Neural cell (in vitro differentiated cells): ENCODE measurements around the gene EIF2B1. TPM values are rescaled to one million over a fixed set of nuclear protein-coding genes. Genes with fewer than 3 reads are reported as not detected.

Experiments used
- H2AFZ ChIP-seq: fragments of 200-600, 300-800 bp; sonication (generic), shearing (Covaris generic); 2 replicates; pipeline ENCODE4 v1.6.0; 2014; ENCODE audit warnings: low read depth, mild to moderate bottlenecking, antibody characterized with exemption, low read length, moderate library complexity
- H3F3A ChIP-seq: fragments of 200-600 bp; shearing (Covaris generic); 2 replicates; pipeline ENCODE4 v1.6.1; 2016; ENCODE audit warnings: mild to moderate bottlenecking, moderate library complexity, mixed read lengths, antibody characterized with exemption, low read length; ENCODE audit not compliant: insufficient read depth, poor library complexity, severe bottlenecking
- H3K27ac ChIP-seq: fragments of 200-600, 300-800 bp; sonication (generic), shearing (Covaris generic); 2 replicates; pipeline ENCODE4 v1.5.1; 2014; ENCODE audit warnings: mild to moderate bottlenecking, low read length, moderate library complexity
- H3K27me3 ChIP-seq: fragments of 300-800, 200-600 bp; sonication (generic), shearing (Covaris generic); 2 replicates; pipeline ENCODE4 v1.6.0; 2014; ENCODE audit warnings: mild to moderate bottlenecking, low read depth, low read length, moderate library complexity; ENCODE audit not compliant: insufficient read depth
- H3K36me3 ChIP-seq: fragments of 300-800, 200-600 bp; sonication (generic), shearing (Covaris generic); 2 replicates; pipeline ENCODE4 v1.5.1; 2014; ENCODE audit warnings: mild to moderate bottlenecking, antibody characterized with exemption, low read length, moderate library complexity; ENCODE audit not compliant: insufficient read depth
- H3K4me2 ChIP-seq: fragments of 300-800, 200-600 bp; sonication (generic), shearing (Covaris generic); 2 replicates; pipeline ENCODE4 v1.6.0; 2014; ENCODE audit warnings: mild to moderate bottlenecking, low read length
- H3K4me3 ChIP-seq: fragments of 300-800, 200-600 bp; sonication (generic), shearing (Covaris generic); 2 replicates; pipeline ENCODE4 v1.5.1; 2014; ENCODE audit warnings: mild to moderate bottlenecking, low read length, moderate library complexity
- H3K79me2 ChIP-seq: fragments of 200-600 bp; shearing (Covaris generic); replicated peaks from 2 replicates; pipeline ENCODE4 v1.6.0; 2014; ENCODE audit warnings: mild to moderate bottlenecking, low read length, moderate library complexity; ENCODE audit not compliant: insufficient read depth
- H3K9ac ChIP-seq: fragments of 300-800, 200-600 bp; sonication (generic), shearing (Covaris generic); 2 replicates; pipeline ENCODE4 v1.6.1; 2016; ENCODE audit warnings: mild to moderate bottlenecking, low read length, mixed read lengths
- H3K9me2 ChIP-seq: fragments of 200-600 bp; shearing (Covaris generic); 2 replicates; pipeline ENCODE4 v1.6.1; 2016; ENCODE audit warnings: mild to moderate bottlenecking, low read length, mixed read lengths; ENCODE audit not compliant: insufficient read depth
- H3K9me3 ChIP-seq: fragments of 200-600, 300-800 bp; sonication (generic), shearing (Covaris generic); 2 replicates; pipeline ENCODE4 v1.6.1; 2016; ENCODE audit warnings: mild to moderate bottlenecking, mixed run types, low read length, moderate library complexity, mixed read lengths
- H4K20me1 ChIP-seq: fragments of 200-600 bp; shearing (Covaris generic); 2 replicates; pipeline ENCODE4 v1.6.1; 2016; ENCODE audit warnings: mild to moderate bottlenecking, mixed run types; ENCODE audit not compliant: insufficient read depth
- EP300 ChIP-seq: fragments of 450-650 bp; conservative IDR thresholded peaks from 2 replicates; pipeline ENCODE4 v1.6.1; 2014; ENCODE audit warnings: antibody characterized with exemption, mild to moderate bottlenecking, moderate library complexity; ENCODE audit not compliant: poor library complexity, severe bottlenecking
- EZH2 ChIP-seq: fragments of 200-600, 300-800 bp; shearing (Covaris generic), sonication (generic); IDR thresholded peaks from 2 replicates; pipeline ENCODE4 v1.6.1; 2014; ENCODE audit warnings: antibody characterized with exemption, low read length, borderline replicate concordance, mild to moderate bottlenecking; ENCODE audit not compliant: insufficient read depth, poor library complexity, severe bottlenecking
- MXI1 ChIP-seq: fragments of 450-650 bp; conservative IDR thresholded peaks from 2 replicates; pipeline ENCODE4 v1.6.1; 2014; ENCODE audit warnings: antibody characterized with exemption, mild to moderate bottlenecking; ENCODE audit not compliant: poor library complexity, severe bottlenecking
- POLR2AphosphoS5 ChIP-seq: IDR thresholded peaks from 2 replicates; pipeline ENCODE4 v1.6.1; 2012
- RAD21 ChIP-seq: fragments of 450-650 bp; conservative IDR thresholded peaks from 2 replicates; pipeline ENCODE4 v1.6.1; 2014; ENCODE audit warnings: antibody characterized with exemption, mild to moderate bottlenecking, moderate library complexity
- REST ChIP-seq: IDR thresholded peaks from 2 replicates; pipeline ENCODE4 v1.6.1; 2012; ENCODE audit warnings: borderline replicate concordance
- SMC3 ChIP-seq: fragments of 450-650 bp; conservative IDR thresholded peaks from 2 replicates; pipeline ENCODE4 v1.6.1; 2014; ENCODE audit warnings: antibody characterized with exemption, mild to moderate bottlenecking, moderate library complexity; ENCODE audit not compliant: poor library complexity
- TAF1 ChIP-seq: IDR thresholded peaks from 2 replicates; pipeline ENCODE4 v1.6.1; 2012; ENCODE audit warnings: low read depth
- polyA plus RNA-seq: library from polyadenylated mRNA; depleted of rRNA; stranded (reverse); fragments of >200 nt; gene quantifications from 2 replicates; pipeline ENCODE4 v1.2.3, GENCODE V29; 2014
- small RNA-seq, 3 experiments: library from RNA; depleted of rRNA; stranded (forward); fragments of <200 nt; gene quantifications; one replicate each; pipeline ENCODE3, GENCODE V24; 2012
- TF ChIP-seq, protein P1 (sequence below): fragments of 450-650 bp; IDR thresholded peaks from 2 replicates; pipeline ENCODE4 v1.5.1; 2014; ENCODE audit warnings: antibody characterized with exemption, mild to moderate bottlenecking, moderate library complexity; ENCODE audit not compliant: poor library complexity, severe bottlenecking

The EIF2B1 gene
- polyA plus RNA-seq, 1 donor from 2014 or later: 59.9 TPM

- Histone ChIP-seq H3K4me2 (no peak overlapping the region), H3K27ac (no peak overlapping the region), H4K20me1 (no peaks in the 10 kb centered on the region), H3K9me2 (no peaks in the 10 kb centered on the region), H3K79me2 (no peaks in the 10 kb centered on the region), H3K4me3 (peak overlapping the region; percentile 23), H3F3A (no peaks in the 10 kb centered on the region), H3K36me3 (no peaks in the 10 kb centered on the region), H3K9me3 (no peaks in the 10 kb centered on the region), H2AFZ (no peak overlapping the region), H3K27me3 (no peaks in the 10 kb centered on the region), H3K9ac (no peak overlapping the region)
- TF ChIP-seq TAF1 (no peak), REST (no peak), MXI1 (no peak), RAD21 (no peak), EZH2 (no peak), POLR2AphosphoS5 (no peak)
These were observed 61.1 kb downstream of the EIF2B1 start for GRCh38 chr12:123572391-123572790.

DNA sequence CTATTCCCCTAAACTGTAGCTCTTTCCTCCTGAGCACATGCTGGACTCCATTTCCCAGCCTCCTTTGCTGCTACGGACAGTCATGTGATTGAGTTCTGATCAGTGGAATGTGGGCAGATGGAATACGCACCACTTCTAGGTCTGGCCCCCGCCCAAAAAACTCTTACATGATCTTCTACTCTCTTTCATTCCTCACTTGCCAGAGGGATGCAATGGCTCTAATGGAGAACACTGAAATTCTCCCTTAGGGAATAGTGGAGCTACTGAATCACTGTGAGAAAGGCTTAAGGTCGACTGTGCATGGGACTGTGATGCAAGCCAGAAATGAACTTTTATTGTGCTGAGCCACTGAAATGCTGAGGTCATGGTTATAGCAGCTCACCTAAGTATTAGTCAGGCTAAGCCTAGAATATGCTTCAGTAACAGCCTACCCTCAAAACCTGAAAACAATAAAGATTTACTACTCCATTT lies 62.1 kb downstream of the EIF2B1 start:
- H3K27me3 ChIP-seq: no peaks in the 10 kb centered on the region
- H2AFZ ChIP-seq: no peak overlapping the region
- no peak overlapping the region for H3K27ac ChIP-seq
- no peaks in the 10 kb centered on the region for H3K9me3 ChIP-seq
- H3F3A ChIP-seq: no peaks in the 10 kb centered on the region
- no peaks in the 10 kb centered on the region for H3K79me2 ChIP-seq
- TF ChIP-seq EP300 (no peak), SMC3 (no peak), RAD21 (no peak), MXI1 (no peak), POLR2AphosphoS5 (no peak), EZH2 (no peak), REST (no peak), TAF1 (no peak)
- TF ChIP-seq, protein P1, sequence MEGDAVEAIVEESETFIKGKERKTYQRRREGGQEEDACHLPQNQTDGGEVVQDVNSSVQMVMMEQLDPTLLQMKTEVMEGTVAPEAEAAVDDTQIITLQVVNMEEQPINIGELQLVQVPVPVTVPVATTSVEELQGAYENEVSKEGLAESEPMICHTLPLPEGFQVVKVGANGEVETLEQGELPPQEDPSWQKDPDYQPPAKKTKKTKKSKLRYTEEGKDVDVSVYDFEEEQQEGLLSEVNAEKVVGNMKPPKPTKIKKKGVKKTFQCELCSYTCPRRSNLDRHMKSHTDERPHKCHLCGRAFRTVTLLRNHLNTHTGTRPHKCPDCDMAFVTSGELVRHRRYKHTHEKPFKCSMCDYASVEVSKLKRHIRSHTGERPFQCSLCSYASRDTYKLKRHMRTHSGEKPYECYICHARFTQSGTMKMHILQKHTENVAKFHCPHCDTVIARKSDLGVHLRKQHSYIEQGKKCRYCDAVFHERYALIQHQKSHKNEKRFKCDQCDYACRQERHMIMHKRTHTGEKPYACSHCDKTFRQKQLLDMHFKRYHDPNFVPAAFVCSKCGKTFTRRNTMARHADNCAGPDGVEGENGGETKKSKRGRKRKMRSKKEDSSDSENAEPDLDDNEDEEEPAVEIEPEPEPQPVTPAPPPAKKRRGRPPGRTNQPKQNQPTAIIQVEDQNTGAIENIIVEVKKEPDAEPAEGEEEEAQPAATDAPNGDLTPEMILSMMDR: no peak
- H4K20me1 ChIP-seq: no peaks in the 10 kb centered on the region
- H3K4me3 ChIP-seq: no peak overlapping the region
- no peaks in the 10 kb centered on the region for H3K9me2 ChIP-seq
- no peak overlapping the region for H3K4me2 ChIP-seq
- no peaks in the 10 kb centered on the region for H3K36me3 ChIP-seq
- H3K9ac ChIP-seq: no peak overlapping the region

Small RNA genes lying within 50 kb of the gene (small RNA-seq; reads per million reads assigned to genes)
- 0 to 1.8 (median 0.74) reads per million in 3 experiments for gene SNORA9B

Other genes with a start within 250 kb of the EIF2B1 start
- 28.9 and 40.0 TPM in 2 replicates for gene KMT5A, start 249.6 kb downstream of the EIF2B1 start, polyA plus RNA-seq
- 0.07 and 0.20 TPM in 2 replicates for gene RILPL2, start 197.0 kb downstream of the EIF2B1 start, polyA plus RNA-seq
- gene SNRNP35, start 175.5 kb downstream of the EIF2B1 start, polyA plus RNA-seq: 21.2 and 22.7 TPM in 2 replicates
- gene RILPL1, start 100.0 kb downstream of the EIF2B1 start, polyA plus RNA-seq: 1.4 and 9.0 TPM in 2 replicates
- 159 and 172 TPM in 2 replicates for gene TMED2, start 49.1 kb downstream of the EIF2B1 start, polyA plus RNA-seq
- 58.8 and 75.7 TPM in 2 replicates for gene DDX55, start 31.6 kb downstream of the EIF2B1 start, polyA plus RNA-seq
- 36.4 and 47.8 TPM in 2 replicates for gene GTF2H3, start 143 bp upstream of the EIF2B1 start, polyA plus RNA-seq
- 14.3 and 15.1 TPM in 2 replicates for gene TCTN2, start 37.4 kb upstream of the EIF2B1 start, polyA plus RNA-seq
- gene ATP6V0A2, start 78.7 kb upstream of the EIF2B1 start, polyA plus RNA-seq: 33.5 and 34.5 TPM in 2 replicates
- gene DNAH10, start 128.6 kb upstream of the EIF2B1 start, polyA plus RNA-seq: 1.6 and 1.9 TPM in 2 replicates